CD4-positive, alpha-beta T cell treated with Interleukin-10 for 1 hour (primary cell): ENCODE data around the gene DNAL1.

Experiments
- DNase-seq: peaks from one replicate; pipeline ENCODE4 v3.0.0-alpha.2; 2020

DNAL1 gene

GRCh38 chr14:73710737-73711136 is 66.0 kb downstream of the DNAL1 start:
- DNase-seq: no peak

DNA sequence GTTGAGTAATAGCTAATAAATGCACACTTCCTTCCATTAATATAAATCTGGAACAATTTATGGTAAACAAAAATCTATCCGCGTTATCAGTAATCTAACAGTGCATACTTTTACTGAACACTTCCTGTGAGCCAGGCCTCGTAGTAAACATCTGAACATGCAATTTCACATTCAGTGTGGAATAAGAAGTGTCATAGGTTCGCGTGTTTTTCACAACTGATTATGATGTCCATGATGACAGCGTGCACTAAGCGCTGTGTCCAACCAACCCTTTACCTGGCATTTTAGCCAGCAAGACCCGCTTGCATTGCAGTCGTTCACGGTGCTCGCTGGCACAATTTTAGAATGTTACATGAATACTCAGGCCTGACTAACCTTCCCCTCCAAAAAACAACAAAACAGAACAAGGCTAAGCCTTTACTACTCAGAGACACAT is 67.3 kb downstream of the DNAL1 start:
- DNase-seq: no peak

GRCh38 chr14:73712540-73713180 is 67.9 kb downstream of the DNAL1 start:
- no peak for DNase-seq

DNA sequence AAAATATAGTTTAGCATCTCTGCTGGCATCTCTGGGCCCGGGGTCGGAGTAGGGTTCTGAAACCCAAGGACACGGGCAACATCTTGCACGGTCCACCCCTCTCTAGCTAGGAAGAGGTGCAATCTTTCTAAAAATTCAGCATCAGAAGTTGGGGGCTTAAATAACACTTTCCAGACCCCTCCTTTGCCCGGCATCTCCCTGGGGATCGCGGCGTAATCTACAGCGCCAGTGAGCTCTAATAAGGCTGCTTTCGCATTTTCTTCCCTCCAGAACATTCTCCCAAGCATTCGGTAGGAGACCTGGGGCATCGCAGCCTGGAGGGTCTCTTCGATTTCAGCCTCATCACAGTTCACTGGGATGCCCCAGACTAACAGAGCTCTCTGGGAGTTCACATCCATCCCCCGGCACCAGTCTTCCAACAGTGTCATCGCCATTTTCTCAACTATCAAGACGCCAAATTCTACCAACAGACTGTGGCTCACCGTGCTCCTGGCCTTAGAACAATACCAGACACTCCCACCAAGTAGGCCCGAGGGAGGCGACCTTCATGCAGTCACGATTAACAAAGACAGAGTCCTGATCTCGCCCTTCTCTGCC is 68.5 kb downstream of the DNAL1 start:
- no peak for DNase-seq

DNA sequence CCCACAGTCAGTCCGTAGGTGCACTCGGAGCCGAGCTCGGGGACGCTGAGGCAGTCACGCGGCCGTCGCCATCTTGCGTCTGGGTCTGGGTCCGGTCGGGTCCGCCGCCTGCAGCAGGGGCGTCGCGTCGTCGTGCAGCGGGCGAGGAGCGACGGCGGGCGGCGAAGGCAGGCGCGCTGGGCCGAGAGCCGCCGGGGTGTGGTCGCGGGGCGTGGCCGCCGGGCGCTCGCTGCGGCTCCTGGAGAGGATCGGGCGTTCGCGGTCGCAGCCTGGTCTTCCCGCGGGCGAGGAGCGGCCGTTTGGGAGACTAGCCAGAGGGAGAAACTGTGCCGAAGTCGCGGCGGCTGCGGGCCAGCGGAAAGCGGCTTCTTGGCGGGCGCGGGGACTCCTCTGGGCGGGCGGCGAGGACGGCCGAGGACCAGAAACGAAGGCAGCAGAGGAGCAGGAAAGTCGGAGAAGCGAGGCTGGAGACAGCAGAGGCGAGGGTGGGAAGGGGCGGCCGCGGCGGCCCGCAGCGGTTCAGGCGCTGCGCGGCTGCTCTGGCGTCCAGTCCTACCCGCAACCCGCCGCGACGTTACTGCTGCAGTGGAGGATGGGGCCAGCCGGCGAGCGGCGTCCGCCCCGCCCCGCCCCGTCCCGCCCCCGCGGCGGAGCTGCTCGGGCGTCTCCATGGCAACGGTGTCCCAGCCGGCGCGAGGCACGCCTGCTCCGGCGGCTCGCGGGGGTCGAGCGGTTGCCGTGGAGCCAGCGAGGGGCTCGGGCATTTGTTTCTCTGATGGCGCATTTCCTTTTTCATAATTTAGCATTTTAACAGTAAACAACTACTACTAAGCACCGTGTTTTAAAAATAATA is 69.2 kb downstream of the DNAL1 start, which contains the start of gene PNMA1:
TSS of gene PNMA1 (minus strand) at position 582 of the 853 bp plus-strand sequence. CDS start 745 bp downstream, outside the sequence.
- DNase-seq: peak; percentile 87

GRCh38 chr14:73714656-73715081 is 69.9 kb downstream of the DNAL1 start:
- DNase-seq: no peak

DNA sequence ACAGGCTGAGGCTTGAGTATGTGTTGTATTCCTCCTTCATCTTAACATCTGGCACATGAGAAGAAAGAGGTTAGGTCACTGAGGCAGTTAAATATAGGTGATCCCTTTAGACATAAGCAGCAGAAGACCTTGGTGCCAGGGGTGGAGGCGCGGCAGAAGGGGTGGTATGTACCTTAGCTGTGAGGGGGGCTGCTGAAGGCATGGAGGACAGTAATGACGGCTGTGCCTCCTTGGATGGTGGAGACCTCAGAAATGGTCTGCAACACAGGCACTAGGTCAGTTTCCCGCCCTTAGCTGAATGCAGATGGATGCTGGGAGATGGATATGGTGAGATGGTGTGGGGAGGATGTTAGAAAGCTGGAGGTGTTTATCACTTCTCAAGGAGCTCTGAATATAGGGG is 70.9 kb downstream of the DNAL1 start:
- no peak for DNase-seq

DNA sequence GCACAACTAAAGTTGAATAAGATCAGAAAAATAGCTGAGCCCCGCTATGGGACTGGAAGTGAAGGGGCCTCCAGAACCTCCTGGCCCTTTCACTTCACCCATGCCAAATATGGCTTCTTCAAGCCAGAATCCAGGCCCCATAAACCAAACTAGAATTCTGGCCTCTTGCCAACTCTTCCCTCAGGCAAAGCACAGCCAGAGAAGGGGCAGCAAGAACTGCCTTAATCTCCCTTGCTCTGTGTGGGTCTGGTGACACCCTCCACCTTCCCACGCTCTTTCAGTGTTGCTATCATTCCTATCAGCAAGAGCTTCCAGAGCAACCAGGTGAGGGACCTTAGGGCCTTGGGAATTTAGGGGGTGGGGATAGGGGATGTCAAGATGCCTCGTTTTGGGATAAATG is 72.5 kb downstream of the DNAL1 start:
- DNase-seq: no peak

DNA sequence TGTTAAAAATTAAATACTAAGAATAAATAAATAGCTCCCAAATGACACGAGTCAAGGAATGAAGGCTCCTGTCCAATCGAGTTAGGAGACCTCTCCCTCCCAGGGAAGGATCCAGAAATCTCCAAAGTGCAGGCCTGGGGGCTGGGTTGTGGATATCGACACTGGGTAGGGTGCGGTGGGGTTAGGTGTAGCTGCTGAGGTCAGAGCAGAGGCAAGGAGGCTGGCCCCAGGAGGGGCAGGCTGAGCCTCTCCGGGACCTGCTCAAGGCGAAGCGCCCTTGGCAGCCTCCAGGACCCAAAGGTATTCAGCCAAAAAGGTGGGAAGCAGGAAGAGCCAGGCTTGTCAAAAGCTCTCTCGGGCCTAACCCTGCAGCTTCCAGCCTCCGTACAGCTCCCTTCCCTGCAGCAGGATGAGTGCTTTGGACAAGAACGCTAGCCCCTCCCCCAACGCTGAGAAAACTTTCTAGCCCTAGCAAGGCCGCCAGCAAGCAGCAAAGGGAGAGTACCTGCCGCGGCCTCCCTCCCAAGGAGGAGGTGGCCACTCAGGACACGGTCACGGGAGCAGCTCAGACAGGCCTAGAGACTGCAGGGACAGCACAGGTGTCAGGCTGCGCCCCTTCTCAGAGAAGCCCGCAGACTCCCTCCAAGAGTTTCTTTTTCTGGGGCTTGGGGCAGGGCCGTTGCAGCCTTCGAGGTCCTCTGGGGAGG is 73.1 kb downstream of the DNAL1 start:
- no peak for DNase-seq

GRCh38 chr14:73718418-73719251 is 73.8 kb downstream of the DNAL1 start:
- DNase-seq: no peak

DNA sequence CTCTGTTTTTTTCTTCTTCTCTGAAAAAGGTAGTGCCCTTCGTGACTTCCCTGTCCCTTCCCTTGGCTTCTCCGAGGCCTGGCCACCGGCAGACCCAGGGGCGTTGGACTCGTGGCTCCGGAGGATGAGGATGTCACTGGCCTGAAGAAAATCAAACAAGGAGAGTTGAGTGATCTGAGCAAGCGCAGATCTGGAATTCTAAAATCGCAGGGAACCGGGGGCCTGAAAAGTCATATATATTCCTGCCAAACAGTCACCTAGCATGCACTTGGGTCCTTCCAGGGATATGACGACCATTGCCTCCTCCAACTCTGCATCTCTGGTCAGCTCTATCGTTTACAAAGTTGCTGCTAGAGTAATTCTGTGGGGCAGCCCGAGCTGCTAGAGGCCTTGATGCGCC is 74.6 kb downstream of the DNAL1 start:
- DNase-seq: no peak

DNA sequence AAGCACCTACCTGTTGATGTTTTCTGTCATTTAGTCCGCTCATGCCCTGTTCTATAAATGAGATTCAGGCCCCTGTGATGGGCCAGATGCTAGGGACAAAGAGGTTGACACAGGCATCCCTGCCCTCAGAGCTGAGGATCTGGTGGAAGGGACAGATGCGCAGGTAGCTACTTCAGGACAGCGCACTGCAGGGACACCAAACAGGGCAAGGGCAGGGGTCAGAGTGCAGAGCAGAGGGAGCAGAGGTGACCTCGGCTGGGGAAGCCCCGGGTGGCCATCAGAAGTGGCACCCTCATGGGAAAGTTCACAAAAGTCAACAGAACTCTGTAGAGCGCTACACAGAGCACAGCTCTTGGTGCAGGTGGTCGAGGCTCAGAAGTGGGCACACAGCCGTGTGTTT is 75.0 kb downstream of the DNAL1 start:
- no peak for DNase-seq

DNA sequence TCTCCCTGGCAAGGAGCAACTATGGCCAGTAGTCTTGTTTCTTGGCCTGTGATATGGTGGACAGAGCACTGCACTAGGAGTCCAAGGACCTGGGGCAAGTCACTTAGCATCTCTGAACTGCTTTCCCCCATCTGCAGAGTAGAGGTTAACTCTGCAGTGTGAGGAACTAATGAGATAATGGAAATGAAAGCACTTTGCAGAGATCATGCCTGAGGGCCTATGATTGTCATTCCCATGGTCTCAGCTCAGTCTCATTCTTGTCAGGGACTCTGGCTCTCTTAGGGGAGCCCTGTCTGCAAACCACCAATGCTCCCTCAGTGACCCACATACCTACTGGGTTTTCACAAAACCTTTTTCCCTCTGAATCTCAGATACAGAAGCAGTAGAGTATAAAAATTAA is 75.8 kb downstream of the DNAL1 start:
- DNase-seq: no peak

DNA sequence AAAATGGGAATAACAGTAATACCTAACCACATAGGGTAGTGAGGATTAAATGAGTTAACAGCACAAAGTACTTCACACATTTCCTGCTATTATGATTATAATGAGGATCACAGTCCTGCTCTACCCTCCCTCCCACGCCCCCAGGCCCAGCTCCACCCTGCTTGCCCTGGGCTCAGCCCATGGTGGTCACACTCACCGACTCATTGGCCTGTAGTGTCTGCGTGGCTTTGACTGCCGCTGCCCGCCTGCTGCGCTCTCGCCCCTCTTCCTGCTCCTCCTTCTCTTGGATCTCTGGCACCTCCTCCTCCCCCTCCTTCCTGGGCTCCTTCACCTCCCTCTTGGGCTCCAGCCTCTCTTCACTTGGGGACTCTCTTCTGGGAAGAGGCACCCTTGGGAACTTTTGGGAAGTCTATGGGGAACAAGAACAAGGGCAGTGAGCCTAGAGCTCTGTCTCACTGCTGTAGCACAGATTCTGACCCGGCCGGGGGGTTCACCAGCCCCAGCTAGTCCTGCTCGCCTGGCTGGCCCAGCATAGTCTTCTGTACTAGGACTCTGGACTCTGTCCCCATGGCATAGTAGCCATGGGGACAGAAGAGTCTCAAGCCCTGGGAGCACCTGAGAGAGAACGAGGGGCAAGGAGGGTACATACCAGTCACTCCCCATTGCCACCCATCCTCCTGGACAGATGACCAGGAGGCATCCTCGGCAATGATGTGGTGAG is 76.5 kb downstream of the DNAL1 start:
- DNase-seq: no peak

GRCh38 chr14:73722581-73722980 is 77.8 kb downstream of the DNAL1 start:
- DNase-seq: no peak

DNA sequence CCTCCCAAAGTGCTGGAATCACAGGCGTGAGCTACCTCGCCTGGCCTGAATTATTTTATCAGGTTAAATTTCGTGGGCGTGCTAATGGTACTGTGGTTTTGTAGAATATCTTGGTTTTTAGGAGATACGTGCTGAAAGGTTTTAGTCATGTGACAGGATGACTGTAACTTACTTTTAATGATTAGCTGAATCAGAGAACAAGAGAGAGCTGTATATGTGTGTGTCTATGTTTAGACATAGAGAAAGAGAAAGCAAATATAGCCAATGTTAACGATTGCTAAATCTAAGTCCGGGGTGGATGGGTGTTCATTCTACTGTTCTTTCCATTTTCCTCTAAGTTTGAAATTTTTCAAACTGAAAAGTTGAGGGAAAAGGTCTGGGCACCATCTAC is 78.6 kb downstream of the DNAL1 start:
- no peak for DNase-seq

GRCh38 chr14:73723797-73724661 is 79.2 kb downstream of the DNAL1 start:
- DNase-seq: no peak

DNA sequence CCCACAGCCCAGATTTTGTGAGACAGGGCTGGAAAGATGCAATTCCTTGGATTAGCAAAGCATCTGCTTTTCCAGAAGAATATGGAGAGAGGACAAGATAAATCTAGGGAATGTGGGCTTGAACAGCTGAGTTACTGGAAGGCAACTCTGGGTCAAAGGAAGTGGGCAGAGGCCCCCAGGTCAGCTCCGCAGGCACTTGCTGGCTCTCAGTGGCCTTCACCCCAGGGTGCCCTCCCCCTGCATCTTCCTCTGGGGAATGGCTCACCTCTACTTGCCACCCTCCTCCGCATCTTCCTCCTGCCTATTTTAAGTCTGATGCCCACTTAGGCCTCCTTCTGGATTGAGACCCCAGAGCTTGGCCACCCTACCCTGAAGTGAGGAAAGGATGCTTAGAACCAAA is 79.9 kb downstream of the DNAL1 start:
- no peak for DNase-seq

GRCh38 chr14:73725116-73726024 is 80.6 kb downstream of the DNAL1 start:
- no peak for DNase-seq
